Glomerular visceral epithelial cell (primary cell): ENCODE results near the gene RRP1B.
"Not testable (repeated sequence)": the region's sequence is repeated elsewhere in the genome, so short reads cannot be mapped to it uniquely, and the experiment has no call there.

Source experiments
- DNase-seq: peaks from one replicate; pipeline ENCODE4 v3.0.0-alpha.2; 2016; ENCODE audit errors: extremely low spot score

Gene RRP1B

DNA sequence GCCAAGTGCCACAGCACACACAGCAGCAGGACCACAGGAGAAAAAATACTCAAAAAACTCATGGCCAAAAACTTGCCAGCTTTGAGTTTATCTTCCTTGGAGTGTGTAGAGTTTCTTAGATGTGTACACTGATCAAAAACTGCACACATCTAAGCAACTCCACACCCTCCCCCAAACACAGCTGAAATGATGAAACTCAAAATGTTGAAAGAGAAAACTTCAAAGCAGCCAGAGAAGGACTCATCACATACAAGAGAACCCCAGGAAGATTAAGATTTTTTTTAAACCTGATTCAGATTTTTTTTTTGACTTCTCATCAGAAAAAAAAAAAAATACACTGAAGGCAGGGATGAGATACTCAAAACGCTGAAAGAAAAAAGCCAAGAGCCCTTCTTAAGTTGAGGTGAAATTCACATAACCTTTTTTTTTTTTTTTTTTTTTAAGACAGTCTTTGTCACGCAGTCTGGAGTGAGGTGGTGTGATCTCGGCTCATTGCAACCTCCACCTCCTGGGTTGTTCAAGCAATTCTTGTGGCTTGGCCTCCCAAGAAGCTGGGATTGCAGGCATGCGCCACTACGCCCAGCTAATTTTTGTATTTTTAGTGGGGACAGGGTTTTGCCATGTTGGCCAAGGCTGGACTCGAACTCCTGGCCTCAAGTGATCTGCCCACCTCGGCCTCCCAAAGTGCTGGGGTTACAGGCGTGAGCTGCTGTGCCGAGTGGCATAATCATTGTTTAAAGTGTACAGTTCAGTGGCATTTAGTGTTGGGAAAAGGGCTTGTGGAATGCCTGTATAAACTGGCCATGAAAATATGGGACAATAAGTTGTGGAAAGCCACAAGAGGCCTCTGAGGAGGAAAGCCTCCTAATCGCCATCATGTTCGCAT is 38.6 kb downstream of the RRP1B start:
- peak; percentile 82 for DNase-seq

DNA sequence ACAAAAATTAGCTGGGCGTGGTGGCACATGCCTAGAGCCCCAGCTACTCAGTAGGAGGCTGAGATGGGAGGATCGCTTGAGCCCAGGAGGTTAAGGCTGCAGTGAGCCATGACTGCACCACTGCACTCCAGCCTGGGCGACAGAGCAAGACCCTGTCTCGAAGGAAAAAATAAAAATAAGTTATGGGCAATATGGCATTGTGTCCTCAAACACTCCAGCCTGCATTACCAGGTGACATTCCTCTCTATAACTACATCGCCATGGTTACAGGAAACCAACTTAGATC is 40.1 kb downstream of the RRP1B start:
- DNase-seq = not testable (repeated sequence)

DNA sequence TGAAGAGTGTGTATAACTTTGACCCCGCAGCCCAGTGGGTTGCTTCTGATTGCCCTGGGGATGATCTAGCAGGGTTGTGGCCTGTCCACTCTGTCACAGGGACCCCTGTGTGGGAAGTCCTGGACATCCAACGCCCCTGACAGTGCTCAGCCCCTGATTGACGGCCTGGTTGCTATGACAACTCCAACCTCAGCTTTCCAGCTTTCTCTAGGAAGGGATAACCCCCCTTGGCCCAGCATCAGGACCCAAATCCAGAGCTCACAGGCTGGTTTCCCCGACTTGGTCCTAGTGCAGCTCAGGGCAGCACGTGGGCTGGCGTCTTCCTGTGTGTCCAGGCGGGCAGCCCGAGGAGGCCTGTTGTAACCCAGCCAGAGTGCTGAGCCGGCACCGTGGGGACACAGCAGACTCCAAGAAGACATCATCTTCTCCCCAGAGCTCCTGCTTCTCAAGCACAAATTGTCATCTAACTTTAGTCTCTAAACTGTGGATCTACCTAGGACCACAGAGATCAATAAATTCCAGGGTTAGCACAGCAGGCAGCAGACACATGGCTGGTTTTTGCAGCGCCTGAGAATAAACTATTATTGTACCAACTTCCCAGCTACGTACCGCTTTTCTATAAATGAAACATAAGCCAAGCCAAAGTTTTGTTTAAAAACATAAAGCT is 40.7 kb downstream of the RRP1B start:
- DNase-seq = no peak

DNA sequence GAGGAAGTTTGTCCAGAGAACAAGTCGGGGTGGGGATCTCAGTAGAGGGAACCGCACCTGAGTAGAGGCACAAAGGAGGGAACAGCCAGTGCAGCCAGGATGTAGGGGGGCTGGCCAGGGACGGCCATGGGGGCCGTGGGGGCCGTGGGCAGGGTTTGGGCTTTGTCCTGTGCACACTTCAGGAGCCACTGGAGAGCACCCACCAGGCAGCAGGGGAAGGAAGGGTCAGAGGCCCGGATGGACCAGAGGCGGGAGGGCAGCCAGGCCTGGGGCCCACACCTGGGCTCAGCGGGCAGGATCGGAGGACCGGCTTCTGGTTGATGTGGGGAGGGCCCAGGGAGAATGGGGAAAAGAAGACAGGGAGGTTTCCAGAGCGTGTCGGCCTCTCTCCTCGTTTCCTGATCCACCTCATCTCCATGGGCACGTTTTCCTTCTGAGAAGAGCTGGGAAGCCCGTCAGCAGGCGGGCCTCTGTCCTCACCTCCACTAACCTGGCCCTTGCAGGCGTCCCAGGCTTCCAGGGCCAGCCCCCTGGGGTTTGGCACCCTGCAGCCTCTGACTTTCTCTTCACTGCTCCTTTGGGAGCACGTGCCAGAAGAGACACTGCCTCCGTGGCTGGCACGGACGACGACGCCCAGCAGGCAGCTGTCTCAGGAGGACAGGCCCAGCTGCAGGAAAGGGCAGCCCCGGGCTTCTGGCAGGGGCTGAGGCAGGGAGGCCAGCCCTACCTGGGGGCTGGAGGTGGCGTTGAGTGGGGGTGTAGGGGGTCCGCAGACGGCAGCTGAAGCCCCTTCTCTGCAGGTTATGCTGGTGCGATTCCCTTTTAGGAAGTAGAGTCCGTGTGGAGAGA is 42.8 kb downstream of the RRP1B start:
- no peak for DNase-seq

DNA sequence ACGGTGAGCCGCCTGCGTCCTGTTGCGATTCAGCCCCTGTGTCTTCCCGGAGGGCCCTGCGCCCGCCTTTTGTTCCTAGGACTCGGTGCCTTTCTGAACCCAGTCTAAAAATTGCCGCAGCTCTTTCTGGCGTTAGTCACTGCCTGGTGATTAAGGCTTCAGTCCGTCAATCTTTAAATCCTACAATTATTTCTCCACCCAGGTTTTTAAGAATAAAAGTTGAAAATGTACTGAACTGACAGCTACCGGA is 43.4 kb downstream of the RRP1B start:
- DNase-seq = no peak

DNA sequence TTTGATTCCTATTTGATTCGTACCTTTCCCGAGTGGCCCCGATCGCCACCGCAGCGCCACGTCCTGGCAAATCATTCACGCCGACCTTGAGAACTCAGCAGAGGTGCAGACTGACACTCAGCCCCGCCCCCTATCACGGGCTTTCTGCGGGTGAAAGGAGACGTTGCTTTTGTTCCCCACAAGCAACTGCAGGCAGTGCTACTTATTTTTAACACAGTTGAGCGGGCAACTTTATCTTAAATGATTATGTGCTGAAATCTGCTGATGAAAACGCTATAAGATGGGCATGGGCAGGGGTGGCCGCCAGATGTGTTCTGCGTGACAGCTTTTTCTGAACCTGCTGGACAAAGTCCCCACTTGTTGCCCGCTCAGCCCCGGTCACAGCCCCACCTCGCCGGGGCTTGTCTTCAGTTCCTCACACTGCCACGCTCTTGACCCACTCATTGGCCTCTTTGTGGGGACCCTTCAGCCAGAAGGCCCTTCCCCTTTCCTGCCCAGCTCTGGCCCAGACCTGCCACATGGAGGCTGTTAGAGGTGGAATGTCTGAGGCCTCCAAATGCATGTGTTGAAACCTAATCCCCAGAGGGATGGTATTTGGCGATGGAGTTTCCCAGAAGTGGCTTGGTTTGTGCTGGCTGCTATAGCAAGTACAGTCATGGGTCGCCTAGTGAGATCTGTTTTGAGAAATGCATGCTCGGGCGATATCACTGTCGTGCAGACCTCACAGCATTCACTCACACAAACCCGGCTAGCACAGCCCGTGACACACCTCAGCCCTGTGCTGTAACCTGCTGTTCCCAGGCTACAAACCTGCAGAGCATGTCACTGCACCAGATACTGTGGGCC is 43.9 kb downstream of the RRP1B start:
- peak; percentile 23 for DNase-seq

DNA sequence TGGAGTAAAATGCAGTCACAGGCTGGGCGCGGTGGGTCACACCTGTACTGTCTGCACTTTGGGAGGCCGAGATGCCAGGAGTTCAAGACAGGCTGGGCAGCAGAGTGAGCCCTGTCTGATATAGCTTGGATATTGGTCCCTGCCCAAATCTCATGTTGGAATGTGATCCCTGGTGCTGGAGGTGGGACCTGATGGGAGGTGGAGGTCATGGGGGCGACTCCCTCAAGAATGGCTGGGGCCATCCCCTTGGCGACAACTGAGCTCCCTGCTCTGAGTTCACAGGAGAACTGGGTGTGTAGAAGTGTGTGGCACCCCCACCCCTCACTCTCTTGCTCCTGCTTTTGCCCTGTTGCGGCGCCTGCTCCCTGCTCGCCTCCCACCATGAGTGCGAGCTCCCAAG is 48.1 kb downstream of the RRP1B start:
- DNase-seq = no peak

DNA sequence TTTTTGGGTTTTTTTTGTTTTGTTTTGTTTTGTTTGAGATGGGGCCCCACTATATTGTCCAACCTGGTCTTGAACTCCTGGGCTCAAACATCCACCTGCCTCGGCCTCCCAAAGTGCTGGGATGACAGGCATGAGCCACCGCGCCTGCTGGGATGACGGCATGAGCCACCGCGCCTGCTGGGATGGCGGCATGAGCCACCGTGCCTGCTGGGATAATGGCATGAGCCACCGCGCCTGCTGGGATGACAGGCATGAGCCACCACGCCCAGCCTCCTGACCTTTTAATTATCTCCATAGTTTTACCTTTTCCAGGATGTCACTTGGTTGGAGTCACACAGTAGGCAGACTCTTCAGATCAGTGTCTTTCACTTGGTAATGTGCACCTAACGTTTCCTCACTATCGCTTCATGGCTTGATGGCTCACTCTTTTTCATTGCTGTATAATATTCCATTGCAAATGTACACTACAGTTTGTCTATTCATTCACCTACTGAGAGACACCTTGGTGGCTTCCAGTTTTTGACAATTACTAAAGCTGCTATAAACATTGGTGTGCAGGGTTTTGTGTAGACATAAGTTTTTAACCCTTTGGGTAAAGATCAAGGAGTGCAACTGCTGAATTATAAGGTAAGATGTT is 49.5 kb downstream of the RRP1B start:
- no peak for DNase-seq

DNA sequence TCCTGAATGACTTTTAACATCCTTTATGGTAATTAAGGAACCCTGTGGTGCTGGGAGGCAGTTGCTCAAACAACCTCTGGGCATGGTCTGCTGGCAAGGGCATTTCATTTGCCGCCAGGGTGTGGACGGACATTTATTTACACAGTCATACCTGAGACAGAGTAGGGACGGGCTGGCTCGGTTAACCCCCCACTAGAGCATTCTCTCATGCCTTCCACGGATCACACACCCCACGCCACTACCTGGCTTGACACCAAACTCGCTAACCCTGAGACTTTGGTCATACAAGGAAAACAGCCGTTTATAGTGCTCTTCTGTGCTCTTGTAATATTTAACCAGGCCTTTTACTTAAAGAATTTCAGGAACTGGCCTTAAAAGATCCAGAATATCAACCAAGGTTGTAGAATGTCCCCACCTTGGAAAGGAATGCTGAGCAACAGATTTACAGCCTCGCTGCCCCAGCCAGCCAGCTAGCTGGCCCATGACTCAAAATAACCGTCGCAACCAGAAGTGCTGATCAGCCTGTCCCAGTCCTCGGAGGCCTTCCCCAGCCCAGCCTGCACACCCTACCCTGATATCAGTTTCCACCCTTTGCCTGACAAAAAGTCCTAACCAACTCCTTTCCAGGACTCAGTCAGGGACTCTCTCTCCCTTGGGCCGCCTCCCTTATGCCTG is 53.0 kb downstream of the RRP1B start:
- peak; percentile 92 for DNase-seq

DNA sequence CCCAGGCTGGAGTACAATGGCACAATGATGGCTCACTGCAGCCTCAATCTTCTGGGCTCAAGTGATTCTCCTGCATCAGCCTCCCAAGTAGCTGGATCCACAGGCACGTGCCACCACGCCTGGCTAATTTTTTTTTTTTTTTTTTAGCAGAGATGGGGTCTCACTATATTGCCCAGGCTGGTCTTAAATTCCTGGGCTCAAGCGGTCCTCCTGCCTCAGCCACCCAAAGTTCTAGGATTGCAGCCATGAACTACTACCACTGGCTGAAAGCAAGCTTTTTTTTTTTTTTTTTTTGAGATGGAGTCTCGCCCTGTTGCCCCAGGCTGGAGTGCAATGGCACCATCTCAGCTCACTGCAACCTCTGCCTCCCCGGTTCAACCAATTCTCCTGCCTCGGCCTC is 53.8 kb downstream of the RRP1B start:
- DNase-seq = not testable (repeated sequence)

DNA sequence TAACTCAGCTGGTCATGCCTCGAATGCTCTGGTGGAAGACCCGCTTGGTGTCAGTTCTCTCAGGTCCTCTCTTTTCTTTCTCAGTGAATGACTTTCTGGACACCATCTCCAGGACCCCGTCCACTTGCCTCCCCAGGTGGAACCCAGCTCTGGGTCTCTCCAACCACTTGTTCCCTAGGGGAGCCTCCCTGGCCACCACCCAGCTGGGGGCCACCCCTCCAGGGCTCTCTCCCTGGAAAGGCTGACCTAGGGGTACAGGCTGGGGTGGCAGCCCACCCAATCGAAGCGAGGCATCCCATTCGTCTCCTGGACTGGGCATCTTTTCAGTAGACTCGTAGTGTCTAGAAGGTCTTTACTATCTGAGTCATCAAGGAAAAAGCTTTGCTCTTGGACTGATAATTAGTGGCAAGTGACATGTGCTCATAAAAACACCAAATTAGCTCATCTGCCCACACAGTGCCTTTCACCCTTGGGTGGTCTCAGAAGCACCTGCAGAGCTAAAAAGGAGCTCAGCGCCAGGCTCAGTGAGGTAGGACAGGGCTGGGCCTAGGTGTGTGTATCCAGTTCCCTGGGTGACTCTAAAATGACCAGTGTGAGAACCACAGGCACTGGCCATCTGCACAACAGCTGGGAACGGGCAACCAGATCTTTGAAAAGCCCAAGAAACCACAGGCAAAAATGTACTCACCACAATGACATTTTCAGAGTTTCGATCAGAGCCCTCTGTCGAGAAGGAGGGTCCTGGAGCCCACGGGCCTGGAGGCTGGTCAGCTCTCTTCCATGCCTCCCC is 57.2 kb downstream of the RRP1B start:
- peak; percentile 88 for DNase-seq

DNA sequence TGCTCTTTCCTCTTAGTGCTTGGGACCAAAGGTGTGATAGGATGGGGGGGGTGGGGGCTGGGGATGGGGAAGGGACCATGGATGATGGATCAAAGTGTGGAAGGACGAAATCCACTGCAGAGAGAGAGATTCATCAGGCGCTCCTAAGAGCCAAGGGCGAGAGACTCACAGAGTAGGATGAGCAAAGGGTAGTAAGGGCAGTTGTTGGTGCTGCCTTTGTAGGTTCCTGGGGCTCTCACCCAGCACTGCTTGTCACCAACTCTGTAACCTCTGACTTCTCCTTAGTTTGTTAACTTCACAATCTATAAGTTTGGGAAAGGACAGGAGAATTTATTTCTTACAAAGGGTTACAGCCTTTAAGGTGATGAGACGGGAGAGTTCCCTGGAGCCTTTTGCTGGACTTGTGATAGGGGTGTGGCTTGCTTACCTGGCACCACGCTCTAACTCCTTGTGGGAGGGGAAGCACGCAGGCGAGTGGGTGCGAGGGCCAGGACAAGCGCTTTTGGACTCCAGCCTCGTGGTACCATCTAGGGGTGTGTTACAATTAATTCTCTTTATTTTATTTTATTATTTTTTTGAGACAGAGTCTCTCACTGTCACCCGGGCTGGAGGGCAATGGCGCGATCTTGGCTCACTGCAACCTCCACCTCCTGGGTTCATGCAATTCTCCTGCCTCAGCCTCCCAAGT is 58.0 kb downstream of the RRP1B start:
- DNase-seq = no peak

DNA sequence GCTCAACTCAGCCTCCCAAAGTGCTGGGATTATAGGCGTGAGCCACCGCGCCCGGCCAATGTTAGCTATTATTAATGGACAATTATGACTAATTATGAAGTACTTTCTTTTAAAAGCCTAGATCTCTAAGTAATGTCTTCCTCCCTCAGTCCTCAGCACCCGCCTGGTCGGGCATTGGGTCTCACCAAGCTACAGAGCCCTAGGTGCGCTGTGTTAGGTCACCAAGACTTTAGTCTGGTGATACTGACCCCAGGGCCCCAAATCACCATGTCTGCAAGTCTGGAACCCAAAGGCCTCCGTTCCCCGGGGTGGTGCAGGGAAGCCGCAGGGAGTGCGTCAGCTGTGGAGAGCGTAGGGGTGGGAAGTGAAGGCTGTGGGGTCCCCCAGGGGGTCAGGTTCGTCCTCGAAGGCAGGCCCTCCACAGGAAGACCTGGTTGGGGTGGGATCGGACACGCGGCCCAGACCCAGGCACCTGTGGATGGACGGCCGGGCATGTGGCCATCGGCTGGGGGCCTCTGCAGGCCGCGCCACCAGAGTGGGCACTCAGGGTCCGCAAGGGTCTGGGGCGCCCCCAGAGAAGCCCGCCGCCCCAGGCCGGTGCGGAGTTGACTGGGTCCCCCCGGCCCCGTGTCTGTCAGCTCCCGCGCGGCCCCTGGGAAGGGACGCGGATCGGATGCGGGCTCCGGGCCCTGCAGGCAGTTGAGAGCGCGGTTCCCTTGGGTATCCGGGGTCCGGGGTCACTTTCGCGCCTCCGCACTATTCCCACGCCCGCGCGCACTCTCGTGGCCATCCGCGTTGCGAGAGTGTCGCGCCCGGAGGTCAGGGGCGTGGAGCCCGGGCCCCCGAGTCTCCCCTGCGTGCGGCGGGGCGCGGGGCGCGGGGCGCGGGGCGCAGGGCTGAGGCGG is 58.9 kb downstream of the RRP1B start:
- DNase-seq = no peak

DNA sequence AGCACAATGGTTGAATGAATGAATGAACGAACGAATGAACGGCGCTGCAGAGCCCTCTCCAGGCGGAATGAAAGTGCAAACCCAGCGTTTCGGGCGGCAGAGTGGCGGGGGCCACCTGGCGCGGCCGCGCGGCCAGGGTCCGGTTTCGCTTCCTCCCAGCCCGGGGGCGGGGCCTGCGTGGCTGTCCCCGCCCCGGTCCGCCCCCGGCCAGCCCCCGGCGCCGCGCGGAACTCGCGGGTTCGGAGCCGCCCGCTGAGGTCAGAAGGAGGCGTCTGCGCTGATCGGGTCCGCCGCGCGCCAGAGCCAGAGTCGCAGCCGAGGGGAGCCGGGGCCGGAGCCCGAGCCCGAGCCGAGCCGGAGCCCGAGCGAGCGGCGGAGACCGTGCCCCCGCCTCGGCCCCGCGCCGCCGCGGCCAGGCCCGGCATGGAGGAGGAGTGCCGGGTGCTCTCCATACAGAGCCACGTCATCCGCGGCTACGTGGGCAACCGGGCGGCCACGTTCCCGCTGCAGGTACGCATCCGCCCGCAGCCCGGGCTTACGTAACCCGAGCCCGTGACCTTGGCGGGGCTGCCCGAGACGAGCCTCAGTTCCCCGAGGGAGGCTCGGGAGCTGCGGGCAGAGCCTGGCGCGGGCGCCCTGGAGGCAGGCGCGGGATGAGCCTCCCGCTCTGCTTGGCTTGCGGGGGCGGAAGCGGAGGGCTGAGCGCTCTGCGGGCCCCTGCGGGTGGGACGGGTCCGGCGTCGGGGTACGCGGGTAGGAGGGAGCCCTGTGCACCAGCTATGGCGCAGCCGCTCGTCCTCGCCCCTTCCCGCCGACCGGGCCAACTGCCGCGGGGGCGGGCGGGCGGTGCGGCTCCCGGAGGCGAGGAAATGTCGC is 59.8 kb downstream of the RRP1B start, which contains the start of gene PDXK:
PDXK (plus strand) TSS at position 258 of the 876 bp plus-strand sequence; CDS start at position 424, 166 bp downstream.
- DNase-seq = peak; percentile 88

DNA sequence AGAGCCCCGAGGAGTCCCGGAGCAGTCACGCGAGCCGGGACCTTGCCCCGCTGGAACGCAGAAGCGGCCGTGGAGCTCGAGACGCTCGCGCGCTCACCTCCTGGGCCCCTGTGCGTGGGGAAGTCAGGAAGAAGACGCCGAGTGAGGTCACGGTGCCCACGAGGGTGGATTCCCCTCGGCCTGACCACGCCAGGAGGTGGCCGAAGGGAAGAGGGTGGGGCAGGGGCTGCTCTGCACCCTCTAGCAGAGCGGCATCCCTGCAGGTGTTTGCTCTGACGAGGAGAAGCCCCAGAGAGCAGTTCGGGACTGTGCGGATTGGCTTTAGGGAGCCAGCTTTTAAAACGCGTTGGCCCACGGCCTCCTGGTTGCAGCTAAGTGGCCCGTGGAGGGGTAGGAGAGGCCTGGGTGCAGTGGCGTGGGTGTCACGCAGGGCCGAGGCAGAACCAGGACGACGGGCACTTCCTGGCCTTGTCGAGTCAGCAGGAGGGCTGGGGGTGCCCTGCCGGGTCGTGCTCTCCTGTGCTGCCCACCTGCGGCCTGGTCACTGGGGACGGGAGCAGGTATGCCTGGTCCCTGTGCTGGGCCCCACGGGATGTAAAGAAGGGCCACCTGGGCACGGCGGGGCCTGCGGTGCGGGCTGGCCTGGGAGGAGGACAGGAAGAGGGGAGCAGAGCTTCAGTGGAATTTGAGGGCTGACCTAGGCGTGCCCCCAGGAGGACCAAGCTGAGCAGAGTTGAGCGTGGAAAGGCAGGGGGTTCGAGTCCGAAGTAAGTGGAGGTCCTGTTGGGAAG is 60.6 kb downstream of the RRP1B start:
- DNase-seq = no peak

DNA sequence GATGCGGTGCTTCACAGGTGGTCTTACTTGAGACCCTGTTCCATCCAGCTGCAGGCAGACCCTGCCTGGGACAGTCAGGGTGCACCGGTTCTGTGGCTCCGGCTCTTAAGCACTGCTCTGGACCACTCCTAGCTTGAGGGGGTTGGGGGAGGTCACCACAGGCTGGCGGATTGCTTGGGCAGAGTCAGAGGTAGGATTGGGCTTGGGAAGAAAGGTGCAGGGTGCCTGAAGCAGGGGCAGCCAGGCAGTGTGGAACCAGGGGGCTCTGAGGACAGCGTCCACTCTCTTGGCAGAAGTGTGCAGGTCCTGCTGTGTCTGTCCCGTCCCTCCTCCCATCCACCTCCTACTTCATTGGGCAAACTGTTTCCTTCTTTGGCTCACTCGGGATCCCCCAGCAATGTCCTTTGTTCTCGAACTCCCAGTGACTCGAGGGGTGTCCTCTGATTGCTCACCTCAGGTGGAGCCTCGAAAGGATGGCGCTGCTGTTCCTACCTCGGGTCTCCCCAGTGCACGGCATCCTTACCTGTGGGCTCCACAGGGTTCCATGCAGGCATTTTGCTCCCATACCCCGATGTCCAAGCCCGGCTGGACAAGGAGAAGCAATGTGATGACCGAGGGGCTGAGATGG is 61.3 kb downstream of the RRP1B start:
- no peak for DNase-seq
